ENCODE measurements around the gene NEURL1B.
"Not testable (repeated sequence)": the region's sequence is repeated elsewhere in the genome, so short reads cannot be mapped to it uniquely, and the experiment has no call there.

The NEURL1B gene

GRCh38 chr5:172635038-172635437 lies 6.0 kb upstream of the NEURL1B start:
- no peak for DNase-seq

GRCh38 chr5:172636279-172637050 lies 4.6 kb upstream of the NEURL1B start:
- no peak for DNase-seq

GRCh38 chr5:172637110-172637580 lies 3.9 kb upstream of the NEURL1B start:
- peak; percentile 82 for DNase-seq

GRCh38 chr5:172637740-172638139 lies 3.3 kb upstream of the NEURL1B start:
- DNase-seq, result no peak

GRCh38 chr5:172638209-172638768 lies 2.8 kb upstream of the NEURL1B start:
- no peak for DNase-seq

GRCh38 chr5:172640139-172640538 lies 924 bp upstream of the NEURL1B start:
- no peak for DNase-seq

GRCh38 chr5:172641359-172642050 lies 442 bp downstream of the NEURL1B start:
- peak; percentile 13 for DNase-seq

- no peak for DNase-seq
These were observed 967 bp downstream of the NEURL1B start for GRCh38 chr5:172642051-172642409.

GRCh38 chr5:172642486-172642885 lies 1.4 kb downstream of the NEURL1B start:
- DNase-seq, result no peak

- no peak for DNase-seq
These were observed 2.1 kb downstream of the NEURL1B start for GRCh38 chr5:172642926-172643871.

GRCh38 chr5:172644266-172644665 lies 3.2 kb downstream of the NEURL1B start:
- DNase-seq, result no peak

- no peak for DNase-seq
These were observed 3.6 kb downstream of the NEURL1B start for GRCh38 chr5:172644711-172645110.

- DNase-seq, result no peak
These were observed 4.4 kb downstream of the NEURL1B start for GRCh38 chr5:172645271-172646055.

- no peak for DNase-seq
These were observed 5.7 kb downstream of the NEURL1B start for GRCh38 chr5:172646716-172647285.

- DNase-seq, result no peak
These were observed 6.4 kb downstream of the NEURL1B start for GRCh38 chr5:172647352-172648012.

GRCh38 chr5:172648013-172648381 lies 6.9 kb downstream of the NEURL1B start:
- no peak for DNase-seq

- DNase-seq, result no peak
These were observed 7.7 kb downstream of the NEURL1B start for GRCh38 chr5:172648755-172649154.

- DNase-seq, result not testable (repeated sequence)
These were observed 15.4 kb downstream of the NEURL1B start for GRCh38 chr5:172656496-172656895.

- DNase-seq, result not testable (repeated sequence)
These were observed 16.6 kb downstream of the NEURL1B start for GRCh38 chr5:172657524-172658233.

- DNase-seq, result no peak
These were observed 17.3 kb downstream of the NEURL1B start for GRCh38 chr5:172658391-172658790.

All from NCI-H2171 treated with DMSO at 0.1 percent for 48 hours (cell line).